Ascending aorta (tissue), 2 donors: ENCODE results near the gene PAGE2B. TPM values are rescaled to one million over a fixed set of nuclear protein-coding genes. Genes with fewer than 3 reads are reported as not detected.

Source experiments
- DNase-seq, 2 donors: peaks; one replicate each; pipeline ENCODE4 v3.0.0-alpha.2; 2019; ENCODE audit warnings: low spot score in 2 of 2
- H3K27ac ChIP-seq, 2 donors: fragments of 200-600 bp; sonication (generic); one replicate each; pipeline ENCODE4 v1.5.1; 2016 to 2017; ENCODE audit warnings: mild to moderate bottlenecking in 1 of 2
- H3K27me3 ChIP-seq: fragments of 200-600 bp; sonication (generic); one replicate; pipeline ENCODE4 v1.5.1; 2017
- H3K36me3 ChIP-seq, 2 donors: fragments of 200-600 bp; sonication (generic); one replicate each; pipeline ENCODE4 v1.5.1; 2016
- H3K4me1 ChIP-seq, 2 donors: fragments of 200-600 bp; sonication (generic); one replicate each; pipeline ENCODE4 v1.5.1; 2016 to 2017; ENCODE audit warnings: mild to moderate bottlenecking in 1 of 2
- H3K4me3 ChIP-seq, 2 donors: fragments of 200-600 bp; sonication (generic); one replicate each; pipeline ENCODE4 v1.5.1; 2016 to 2017; ENCODE audit warnings: mild to moderate bottlenecking in 1 of 2
- H3K9me3 ChIP-seq, 2 donors: fragments of 200-600 bp; sonication (generic); one replicate each; pipeline ENCODE4 v1.5.1; 2016
- intact Hi-C: fragments of 100-400 bp; cut with DNase I; formaldehyde crosslinking; loops from one replicate; pipeline ENCODE4 v1.15.1; 2023
- total RNA-seq: library from RNA; depleted of rRNA; stranded (reverse); fragments of >200 nt; gene quantifications from one replicate; pipeline ENCODE4 v1.1.0, GENCODE V29; 2016
- TF ChIP-seq, protein P1 (sequence below), 3 experiments: fragments of 200-600 bp in 2 of 3; fragments of 450-650 bp in 1 of 3; sonication (generic) in 2 of 3; IDR thresholded peaks; one replicate each; pipeline ENCODE4 v1.5.1; 2016 to 2019; ENCODE audit warnings: antibody characterized with exemption in 3 of 3, mild to moderate bottlenecking in 1 of 3, moderate library complexity in 1 of 3

The PAGE2B gene, protein sequence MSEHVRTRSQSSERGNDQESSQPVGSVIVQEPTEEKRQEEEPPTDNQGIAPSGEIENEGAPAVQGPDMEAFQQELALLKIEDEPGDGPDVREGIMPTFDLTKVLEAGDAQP
- total RNA-seq, result not detected

DNA sequence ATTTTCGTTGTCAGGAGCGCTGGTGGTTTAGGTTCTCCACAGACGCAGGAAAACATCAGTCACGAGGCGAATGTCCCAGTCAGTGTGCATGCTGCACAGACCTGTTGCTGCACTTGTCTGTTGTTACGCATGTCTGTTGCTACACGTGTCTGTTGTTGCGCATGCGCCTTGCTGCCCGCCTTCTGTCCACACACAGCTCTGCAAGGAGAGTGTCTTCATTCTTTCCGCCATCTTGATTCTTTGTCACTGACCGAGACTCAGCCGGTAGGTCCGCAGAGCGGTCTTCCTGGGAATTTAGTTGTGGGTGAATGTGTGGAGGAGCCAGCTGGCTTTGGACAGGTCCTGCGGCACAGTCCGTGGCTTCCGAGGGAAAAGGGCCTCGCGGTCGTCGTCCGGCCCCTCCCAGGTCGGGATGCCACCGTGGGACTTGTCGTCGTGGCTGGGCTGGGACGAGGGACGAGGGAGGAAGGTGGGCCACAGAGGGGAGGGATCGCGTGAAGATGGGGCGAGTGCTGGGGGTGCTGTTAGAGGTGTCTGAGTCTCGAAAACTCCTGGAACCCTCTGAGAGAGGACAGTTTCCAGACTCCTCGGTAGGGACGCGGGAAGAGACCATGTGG is at the start of gene PAGE2B:
Gene PAGE2B, plus strand, starts transcription at position 180 of the 617 bp plus-strand sequence. CDS start 1,012 bp downstream, outside the sequence.
- no peak within 1 kb of the TSS for H3K27ac ChIP-seq
- TF ChIP-seq, protein P1, sequence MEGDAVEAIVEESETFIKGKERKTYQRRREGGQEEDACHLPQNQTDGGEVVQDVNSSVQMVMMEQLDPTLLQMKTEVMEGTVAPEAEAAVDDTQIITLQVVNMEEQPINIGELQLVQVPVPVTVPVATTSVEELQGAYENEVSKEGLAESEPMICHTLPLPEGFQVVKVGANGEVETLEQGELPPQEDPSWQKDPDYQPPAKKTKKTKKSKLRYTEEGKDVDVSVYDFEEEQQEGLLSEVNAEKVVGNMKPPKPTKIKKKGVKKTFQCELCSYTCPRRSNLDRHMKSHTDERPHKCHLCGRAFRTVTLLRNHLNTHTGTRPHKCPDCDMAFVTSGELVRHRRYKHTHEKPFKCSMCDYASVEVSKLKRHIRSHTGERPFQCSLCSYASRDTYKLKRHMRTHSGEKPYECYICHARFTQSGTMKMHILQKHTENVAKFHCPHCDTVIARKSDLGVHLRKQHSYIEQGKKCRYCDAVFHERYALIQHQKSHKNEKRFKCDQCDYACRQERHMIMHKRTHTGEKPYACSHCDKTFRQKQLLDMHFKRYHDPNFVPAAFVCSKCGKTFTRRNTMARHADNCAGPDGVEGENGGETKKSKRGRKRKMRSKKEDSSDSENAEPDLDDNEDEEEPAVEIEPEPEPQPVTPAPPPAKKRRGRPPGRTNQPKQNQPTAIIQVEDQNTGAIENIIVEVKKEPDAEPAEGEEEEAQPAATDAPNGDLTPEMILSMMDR (IDR thresholded peaks at IDR 0.05), result no peak

DNA sequence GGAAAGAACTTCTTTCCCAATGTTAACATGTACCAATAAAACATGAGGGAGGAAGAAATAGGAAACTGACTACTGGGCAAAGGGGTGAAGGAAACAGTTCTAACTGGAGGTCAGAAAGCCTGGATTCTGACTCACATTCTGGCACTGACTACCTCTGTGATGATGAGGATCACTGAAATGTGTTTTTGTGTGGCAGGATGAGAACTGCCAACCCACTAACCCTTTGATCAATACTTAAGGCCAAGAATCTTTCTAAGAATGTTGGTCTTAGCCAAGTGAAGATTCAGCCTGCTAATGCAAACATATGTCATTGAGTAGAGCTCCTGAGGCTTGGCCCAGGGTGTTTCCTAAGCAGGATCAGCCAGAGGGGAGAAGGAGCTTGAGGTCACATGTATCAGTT is 48.7 kb upstream of the PAGE2B start:
- Histone ChIP-seq H3K27me3 (no peaks in the 10 kb centered on the region), H3K4me3 (no peak overlapping the region), H3K9me3 (no peaks in the 10 kb centered on the region), H3K36me3 (no peaks in the 10 kb centered on the region), H3K27ac (no peak overlapping the region), H3K4me1 (no peaks in the 10 kb centered on the region)
- TF ChIP-seq, protein P1 (IDR thresholded peaks at IDR 0.05), result no peak
- intact Hi-C loops, result no loop called here
- no peak for DNase-seq

More for the DNA sequence above, at the start of gene PAGE2B:
- DNase-seq, result no peak
- H3K4me3 ChIP-seq, result no peak within 1 kb of the TSS
- intact Hi-C loops, result no loop called here
- H3K36me3 ChIP-seq, result no peaks in the 10 kb centered on the region
- H3K4me1 ChIP-seq, result no peaks in the 10 kb centered on the region
- no peaks in the 10 kb centered on the region for H3K27me3 ChIP-seq
- H3K9me3 ChIP-seq, result no peaks in the 10 kb centered on the region

DNA sequence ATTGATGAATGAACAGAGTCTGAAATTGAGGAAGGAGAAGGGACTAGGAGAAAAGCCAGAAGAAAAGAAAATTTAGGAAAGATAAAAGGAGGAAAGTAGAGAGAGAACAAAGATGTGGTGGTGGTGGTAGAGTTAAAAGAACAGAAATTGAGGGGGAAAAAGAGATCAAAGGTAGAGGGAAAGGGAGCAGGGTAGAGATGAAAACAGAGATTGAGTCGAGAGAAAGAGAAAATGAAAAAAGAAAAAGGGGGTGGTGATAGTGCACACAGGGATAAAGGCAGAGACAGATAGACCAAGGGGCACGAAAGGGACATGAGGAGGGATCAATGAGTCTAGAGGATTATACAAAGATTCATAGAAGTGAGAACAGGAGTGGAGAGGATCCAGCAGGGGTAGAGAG is 48.0 kb upstream of the PAGE2B start:
- H3K9me3 ChIP-seq, result no peaks in the 10 kb centered on the region
- H3K27ac ChIP-seq, result no peak overlapping the region
- intact Hi-C loops, result no loop called here
- no peaks in the 10 kb centered on the region for H3K4me1 ChIP-seq
- TF ChIP-seq, protein P1 (IDR thresholded peaks at IDR 0.05), result no peak
- no peak for DNase-seq
- H3K27me3 ChIP-seq, result no peaks in the 10 kb centered on the region
- H3K4me3 ChIP-seq, result no peak overlapping the region
- no peaks in the 10 kb centered on the region for H3K36me3 ChIP-seq

DNA sequence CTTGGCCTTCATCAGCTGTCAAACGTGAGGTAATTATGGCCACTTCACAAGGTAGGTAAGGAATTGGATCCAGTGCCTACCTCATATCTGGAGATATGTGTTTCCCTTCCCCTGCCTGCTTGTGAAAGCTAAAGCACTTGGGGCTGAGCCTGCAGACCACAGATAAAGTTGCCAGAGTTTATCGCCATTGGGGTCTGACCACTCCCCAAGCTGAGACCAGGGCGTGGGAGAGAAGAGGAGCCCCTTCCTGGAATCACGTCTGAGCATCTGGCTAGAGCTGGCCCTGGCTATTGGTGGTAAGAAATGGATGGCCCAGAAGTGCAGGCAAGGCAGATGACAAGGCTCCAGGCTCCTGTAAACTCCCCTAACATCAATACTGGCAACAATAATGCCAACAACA is 46.8 kb upstream of the PAGE2B start:
- intact Hi-C loops, result no loop called here
- DNase-seq, result no peak
- H3K27ac ChIP-seq, result no peak overlapping the region
- H3K36me3 ChIP-seq, result no peaks in the 10 kb centered on the region
- no peaks in the 10 kb centered on the region for H3K4me1 ChIP-seq
- H3K27me3 ChIP-seq, result no peaks in the 10 kb centered on the region
- H3K4me3 ChIP-seq, result no peak overlapping the region
- no peaks in the 10 kb centered on the region for H3K9me3 ChIP-seq
- TF ChIP-seq, protein P1 (IDR thresholded peaks at IDR 0.05), result no peak

DNA sequence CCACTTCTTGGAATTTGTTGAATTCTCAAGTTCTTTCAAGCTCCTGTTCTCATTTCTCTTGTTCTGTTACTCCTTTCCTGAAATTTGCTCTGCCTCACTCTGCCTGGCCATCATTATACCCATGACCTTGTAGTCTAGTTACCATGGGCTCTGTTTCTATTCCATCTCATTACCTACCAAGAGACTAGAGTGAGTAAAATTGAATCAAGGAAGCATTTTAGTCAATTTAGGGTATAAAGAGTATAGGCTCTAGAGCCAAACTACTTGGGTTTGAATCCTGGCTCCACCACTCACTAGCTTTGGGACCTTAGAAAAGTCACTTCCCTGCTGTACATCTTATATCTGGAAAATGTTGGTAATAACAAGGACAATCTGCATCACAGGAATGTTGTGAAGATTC is 46.2 kb upstream of the PAGE2B start:
- Histone ChIP-seq H3K4me3 (no peak overlapping the region), H3K4me1 (no peaks in the 10 kb centered on the region), H3K9me3 (no peaks in the 10 kb centered on the region), H3K36me3 (no peaks in the 10 kb centered on the region), H3K27ac (no peak overlapping the region), H3K27me3 (no peaks in the 10 kb centered on the region)
- intact Hi-C loops, result no loop called here
- DNase-seq, result no peak
- TF ChIP-seq, protein P1 (IDR thresholded peaks at IDR 0.05), result no peak
